ENCODE measurements around the gene CALML6. TPM values are rescaled to one million over a fixed set of nuclear protein-coding genes. Genes with fewer than 3 reads are reported as not detected.

Gene CALML6
- total RNA-seq, 1 experiment from 2014 or later = 1.7 TPM

- H3K27ac Mint-ChIP-seq = peak overlapping the region; percentile 1 to 76 (median 36); a peak in 5 of 7 replicates
- no peak overlapping the region for H2BK5ac ChIP-seq (ENCODE audit: insufficient read length, low read length)
- H3K79me2 ChIP-seq (ENCODE audit: insufficient read depth, low read length) = peaks cover 67% of the 10 kb centered on the region
- H2AK5ac ChIP-seq (ENCODE audit: insufficient read length, low read length) = no peak overlapping the region
- peaks cover 22 to 30% (median 30%) of the 10 kb centered on the region in 3 experiments for H3K36me3 Mint-ChIP-seq (ENCODE audit: insufficient read depth in 1 of 3, low read depth in 3 of 3)
- no peak overlapping the region for H3K23ac ChIP-seq (ENCODE audit: insufficient read length, low read depth, low read length)
- no peaks in the 10 kb centered on the region for H3K27me3 Mint-ChIP-seq (ENCODE audit: low read depth)
- H3T11ph ChIP-seq (ENCODE audit: low read length) = no peak overlapping the region
- H3K9me3 Mint-ChIP-seq = peaks cover 0 to 3% of the 10 kb centered on the region in 2 experiments; a peak in 1 of 5 replicates
- no peak overlapping the region for H2AFZ ChIP-seq (ENCODE audit: low read length)
- H2BK15ac ChIP-seq (ENCODE audit: low read depth, low read length) = no peak overlapping the region
- no peaks in the 10 kb centered on the region for H3K9me3 ChIP-seq (ENCODE audit: control insufficient read depth, low read depth, low read length)
- no CpG with 5 or more reads among the region's 13 CpGs for WGBS (ENCODE audit: extremely low coverage, insufficient read length, low lambda C conversion rate)
- no peaks in the 10 kb centered on the region; the same call in 1 of the 2 replicates for H3K4me1 ChIP-seq (ENCODE audit: insufficient read depth, low read length)
- H3K27ac ChIP-seq (ENCODE audit: insufficient read length, low read depth, low read length) = no peak overlapping the region
- no peak overlapping the region for H3K4me3 Mint-ChIP-seq
- H3K18ac ChIP-seq (ENCODE audit: insufficient read length, low read depth, low read length) = no peak overlapping the region
- no peak overlapping the region for H2BK120ac ChIP-seq (ENCODE audit: low read depth, low read length, poor library complexity, severe bottlenecking)
- H4K20me1 ChIP-seq (ENCODE audit: control insufficient read depth, insufficient read depth, insufficient read length) = peaks cover 3% of the 10 kb centered on the region
- no peak overlapping the region for H3K4ac ChIP-seq (ENCODE audit: low read depth, low read length)
- no peaks in the 10 kb centered on the region for H3K23me2 ChIP-seq (ENCODE audit: insufficient read length, low read depth, low read length, poor library complexity, severe bottlenecking)
- H3K9ac ChIP-seq (ENCODE audit: extremely low read depth, insufficient read length, low read length) = no peak overlapping the region
- H3K79me1 ChIP-seq (ENCODE audit: insufficient read depth, low read depth, low read length, poor library complexity, severe bottlenecking) = no peaks in the 10 kb centered on the region
- no peak for DNase-seq
- H4K91ac ChIP-seq (ENCODE audit: insufficient read length, low read depth, low read length) = no peak overlapping the region
- H3K4me2 ChIP-seq (ENCODE audit: insufficient read depth, insufficient read length, low read length) = no peak overlapping the region
- no peak overlapping the region for H3K56ac ChIP-seq (ENCODE audit: insufficient read length, low read depth, low read length)
- H3K27me3 ChIP-seq (ENCODE audit: insufficient read depth, low read length) = no peaks in the 10 kb centered on the region
- no peak overlapping the region for H3K14ac ChIP-seq (ENCODE audit: insufficient read depth, low read length)
- TF ChIP-seq, protein P1, sequence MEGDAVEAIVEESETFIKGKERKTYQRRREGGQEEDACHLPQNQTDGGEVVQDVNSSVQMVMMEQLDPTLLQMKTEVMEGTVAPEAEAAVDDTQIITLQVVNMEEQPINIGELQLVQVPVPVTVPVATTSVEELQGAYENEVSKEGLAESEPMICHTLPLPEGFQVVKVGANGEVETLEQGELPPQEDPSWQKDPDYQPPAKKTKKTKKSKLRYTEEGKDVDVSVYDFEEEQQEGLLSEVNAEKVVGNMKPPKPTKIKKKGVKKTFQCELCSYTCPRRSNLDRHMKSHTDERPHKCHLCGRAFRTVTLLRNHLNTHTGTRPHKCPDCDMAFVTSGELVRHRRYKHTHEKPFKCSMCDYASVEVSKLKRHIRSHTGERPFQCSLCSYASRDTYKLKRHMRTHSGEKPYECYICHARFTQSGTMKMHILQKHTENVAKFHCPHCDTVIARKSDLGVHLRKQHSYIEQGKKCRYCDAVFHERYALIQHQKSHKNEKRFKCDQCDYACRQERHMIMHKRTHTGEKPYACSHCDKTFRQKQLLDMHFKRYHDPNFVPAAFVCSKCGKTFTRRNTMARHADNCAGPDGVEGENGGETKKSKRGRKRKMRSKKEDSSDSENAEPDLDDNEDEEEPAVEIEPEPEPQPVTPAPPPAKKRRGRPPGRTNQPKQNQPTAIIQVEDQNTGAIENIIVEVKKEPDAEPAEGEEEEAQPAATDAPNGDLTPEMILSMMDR (conservative IDR thresholded peaks at IDR 0.05) = no peak
- H4K8ac ChIP-seq (replicated peaks; ENCODE audit: insufficient read length, low read depth, low read length) = no peak overlapping the region
- no peak overlapping the region for H4K5ac ChIP-seq (ENCODE audit: insufficient read length, low read depth, low read length)
- H2BK20ac ChIP-seq (ENCODE audit: low read depth, low read length, poor library complexity, severe bottlenecking) = no peak overlapping the region
- H2BK12ac ChIP-seq (ENCODE audit: insufficient read length, low read depth, low read length) = no peak overlapping the region
- H3K4me1 Mint-ChIP-seq = peaks cover 36 to 50% of the 10 kb centered on the region in 2 experiments
These were observed 34.3 kb upstream of the CALML6 start for GRCh38 chr1:1880617-1881312.

All from H9 (cell line).